ENCODE measurements around the gene TRPM2. TPM values are rescaled to one million over a fixed set of nuclear protein-coding genes. Genes with fewer than 3 reads are reported as not detected.

The TRPM2 gene
- total and polyA plus RNA-seq, 2 of the 8 experiments (the other 6 are each of a cell fraction or from before 2014, with no cell fraction given) = 0.27 to 0.28 TPM

- Histone ChIP-seq H2BK15ac (ENCODE audit: low read length) (no peak overlapping the region), H3K23ac (ENCODE audit: insufficient read length) (no peak overlapping the region), H3K27me3 (replicated peaks in 1 of 4; ENCODE audit: control insufficient read depth in 3 of 4, extremely low read depth in 1 of 4, insufficient read depth in 3 of 4, low read length in 3 of 4) (no peaks in the 10 kb centered on the region), H3K36me3 (ENCODE audit: control insufficient read depth in 2 of 4, insufficient read depth in 4 of 4, low read length in 3 of 4) (no peaks in the 10 kb centered on the region), H3K18ac (ENCODE audit: extremely low read depth, low read length) (no peak overlapping the region), H3K56ac (replicated peaks; ENCODE audit: insufficient read length, low read depth, low read length) (no peak overlapping the region), H3K4me1 (replicated peaks in 1 of 4; ENCODE audit: control insufficient read depth in 3 of 4, insufficient read depth in 4 of 4, low read length in 3 of 4) (no peaks in the 10 kb centered on the region; a peak in 1 of 7 replicates), H4K8ac (ENCODE audit: extremely low read depth, insufficient read depth, low read length) (no peak overlapping the region), H2BK120ac (replicated peaks; ENCODE audit: low read depth, low read length) (no peak overlapping the region), H3K14ac (ENCODE audit: insufficient read length) (no peak overlapping the region), H3K4ac (replicated peaks; ENCODE audit: insufficient read length, low read depth, low read length) (no peak overlapping the region), H3K79me2 (ENCODE audit: control insufficient read depth in 1 of 2, insufficient read depth in 2 of 2, low read length in 2 of 2) (no peaks in the 10 kb centered on the region), H3K79me1 (ENCODE audit: low read depth, low read length) (no peaks in the 10 kb centered on the region), H3K23me2 (ENCODE audit: low read depth, low read length) (0 out of 2 replicates have a peak, but pooled peaks cover 1% of the 10 kb centered on the region), H3K4me2 (ENCODE audit: insufficient read depth in 1 of 2, low read depth in 2 of 2, low read length in 2 of 2) (no peak overlapping the region), H3K27ac (ENCODE audit: low read depth, low read length) (no peak overlapping the region), H4K5ac (ENCODE audit: insufficient read length, low read depth, low read length) (no peak overlapping the region), H2AK5ac (ENCODE audit: low read depth, low read length) (no peak overlapping the region), H4K20me1 (replicated peaks in 1 of 2; ENCODE audit: control insufficient read depth in 1 of 2, insufficient read depth in 2 of 2, low read length in 2 of 2) (no peaks in the 10 kb centered on the region), H3K9ac (replicated peaks in 1 of 4; ENCODE audit: extremely low read depth in 1 of 4, low read depth in 3 of 4, low read length in 3 of 4) (no peak overlapping the region), H2BK5ac (ENCODE audit: low read depth, low read length) (no peak overlapping the region), H2BK12ac (ENCODE audit: low read depth, low read length) (no peak overlapping the region), H3K4me3 (ENCODE audit: extremely low read depth in 1 of 4, insufficient read depth in 2 of 4, low read depth in 3 of 4, low read length in 4 of 4) (no peak overlapping the region), H3K9me3 (ENCODE audit: insufficient read depth in 2 of 2, low read depth in 1 of 2, low read length in 1 of 2) (peaks cover 0 to 4% of the 10 kb centered on the region in 2 experiments; a peak in 1 of 4 replicates), H4K91ac (replicated peaks; ENCODE audit: insufficient read length, low read length) (no peak overlapping the region), H2AFZ (ENCODE audit: low read length) (no peak overlapping the region), H2BK20ac (ENCODE audit: low read length) (no peak overlapping the region)
- FAIRE-seq (no peak), DNase-seq (ENCODE audit: low read depth in 1 of 2, low spot score in 2 of 2) (peak in 1 of 2 experiments; percentile 33)
- ChIA-PET CTCF (ENCODE audit: partially characterized antibody) (interaction anchor here (0.8 to 3.7 kb wide), 9 partner anchors 11 to 129 kb away, joined by 3 to 20 read pairs (median 3); no protein-coding TSS in a partner anchor), POLR2A (ENCODE audit: partially characterized antibody) (interaction anchor here (0.8 to 1.5 kb wide), 2 partner anchors 11 to 41 kb away, joined by 3 to 4 read pairs; no protein-coding TSS in a partner anchor)
- 90% methylated on average over 31 of the region's 34 CpGs; no CpG with 5 or more reads in 1 of the 2 experiments for WGBS, 2 experiments (ENCODE audit: extremely low coverage in 1 of 2, insufficient coverage in 1 of 2, insufficient read length in 1 of 2, insufficient replicate concordance in 2 of 2, low coverage in 1 of 2, low lambda C conversion rate in 2 of 2, missing lambda C conversion rate in 1 of 2)
- no peak for TF ChIP-seq RXRA (IDR thresholded peaks at IDR 0.05; ENCODE audit: insufficient read depth, low read depth, low read length)
- TF ChIP-seq BRCA1 (IDR thresholded peaks at IDR 0.05; ENCODE audit: low read depth, low read length) = no peak
- TF ChIP-seq JUND (IDR thresholded peaks at IDR 0.05; ENCODE audit: low read length) = no peak
- TF ChIP-seq BCL11A (IDR thresholded peaks at IDR 0.05; ENCODE audit: low read depth in 2 of 2, low read length in 2 of 2) = no peak
- no peak for TF ChIP-seq ZNF274 (IDR thresholded peaks at IDR 0.05; ENCODE audit: borderline replicate concordance, extremely low read depth, low read length)
- no peak for TF ChIP-seq HDAC2 (IDR thresholded peaks at IDR 0.05; ENCODE audit: borderline replicate concordance in 1 of 2, low read depth in 2 of 2, low read length in 2 of 2)
- no peak for TF ChIP-seq RAD21 (IDR thresholded peaks at IDR 0.05 in 1 of 2, conservative IDR thresholded peaks at IDR 0.05 in 1 of 2; ENCODE audit: low read depth in 2 of 2, low read length in 2 of 2)
- TF ChIP-seq RBBP5 (IDR thresholded peaks at IDR 0.05; ENCODE audit: borderline replicate concordance, low read depth, low read length) = no peak
- no peak for TF ChIP-seq CHD2 (IDR thresholded peaks at IDR 0.05; ENCODE audit: low read length)
- no peak for TF ChIP-seq SIRT6 (IDR thresholded peaks at IDR 0.05; ENCODE audit: low read length)
- TF ChIP-seq GTF2F1 (IDR thresholded peaks at IDR 0.05; ENCODE audit: borderline replicate concordance, low read depth, low read length) = no peak
Measured at GRCh38 chr21:44432841-44433790, 79.7 kb downstream of the TRPM2 start.

Measured in H1 (cell line).